22Rv1 (cell line): ENCODE measurements around the gene PRPSAP2.

Experiments
- ZFX ChIP-seq: fragments of 450-650 bp; IDR thresholded peaks from 2 replicates; pipeline ENCODE4 v1.6.1; 2017; ENCODE audit warnings: antibody characterized with exemption, borderline replicate concordance
- TF ChIP-seq, protein P1 (sequence below): fragments of 450-650 bp; IDR thresholded peaks from 2 replicates; pipeline ENCODE4 v1.5.1; 2017; ENCODE audit warnings: mild to moderate bottlenecking

DNA sequence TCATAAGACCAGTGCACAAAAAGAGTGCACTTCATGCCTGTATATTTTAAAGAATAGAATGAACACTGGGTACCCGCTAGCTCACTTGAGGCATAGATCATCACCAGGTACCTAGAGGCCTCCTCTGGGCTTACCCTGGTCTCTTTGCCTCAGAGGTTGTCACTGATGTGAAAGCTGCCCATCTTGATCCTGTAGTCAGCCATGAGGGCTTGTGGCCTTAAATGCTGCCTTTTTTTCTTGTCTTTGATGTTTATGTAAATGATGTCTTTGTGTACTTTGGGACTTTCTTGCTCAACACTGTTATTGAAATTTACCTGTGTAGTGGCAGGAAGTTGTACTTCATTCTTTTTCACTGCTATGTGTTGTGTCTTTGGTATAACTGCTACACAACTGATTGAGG lies 67.3 kb downstream of the PRPSAP2 start:
- TF ChIP-seq, protein P1, sequence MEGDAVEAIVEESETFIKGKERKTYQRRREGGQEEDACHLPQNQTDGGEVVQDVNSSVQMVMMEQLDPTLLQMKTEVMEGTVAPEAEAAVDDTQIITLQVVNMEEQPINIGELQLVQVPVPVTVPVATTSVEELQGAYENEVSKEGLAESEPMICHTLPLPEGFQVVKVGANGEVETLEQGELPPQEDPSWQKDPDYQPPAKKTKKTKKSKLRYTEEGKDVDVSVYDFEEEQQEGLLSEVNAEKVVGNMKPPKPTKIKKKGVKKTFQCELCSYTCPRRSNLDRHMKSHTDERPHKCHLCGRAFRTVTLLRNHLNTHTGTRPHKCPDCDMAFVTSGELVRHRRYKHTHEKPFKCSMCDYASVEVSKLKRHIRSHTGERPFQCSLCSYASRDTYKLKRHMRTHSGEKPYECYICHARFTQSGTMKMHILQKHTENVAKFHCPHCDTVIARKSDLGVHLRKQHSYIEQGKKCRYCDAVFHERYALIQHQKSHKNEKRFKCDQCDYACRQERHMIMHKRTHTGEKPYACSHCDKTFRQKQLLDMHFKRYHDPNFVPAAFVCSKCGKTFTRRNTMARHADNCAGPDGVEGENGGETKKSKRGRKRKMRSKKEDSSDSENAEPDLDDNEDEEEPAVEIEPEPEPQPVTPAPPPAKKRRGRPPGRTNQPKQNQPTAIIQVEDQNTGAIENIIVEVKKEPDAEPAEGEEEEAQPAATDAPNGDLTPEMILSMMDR = no peak
- no peak for TF ChIP-seq ZFX
